IMR-90 (cell line): ENCODE measurements around the gene KCNMA1. TPM values are rescaled to one million over a fixed set of nuclear protein-coding genes. Genes with fewer than 3 reads are reported as not detected.
A peak's percentile ranks its signal among the peaks of the same experiment; 100 is the strongest.

Source experiments
- ATAC-seq: fragments of 200-7000 bp; cut with Tn5 transposase; 2 replicates; pipeline ENCODE4 v1.9.1; 2020; ENCODE audit warnings: low read depth, mild to moderate bottlenecking, moderate library complexity
- BruUV-seq: library from RNA; stranded (reverse); fragments of 400-500 nt; replicated peaks from 2 replicates; lab custom pipeline; 2021; lab: Mats Ljungman, UMichigan
- CTCF ChIA-PET: fragments of 300-600 bp; formaldehyde crosslinking; extraction: SDS; loops from one replicate; lab custom pipeline; 2021; ENCODE audit warnings: antibody characterized with exemption; lab: Yijun Ruan, JAX
- POLR2A ChIA-PET: fragments of 300-600 bp; sonication (Branson Sonifier 250); formaldehyde crosslinking; loops from one replicate; lab custom pipeline; 2022; ENCODE audit warnings: antibody characterized with exemption; ENCODE audit not compliant: unreplicated experiment; lab: Charles Lee
- DNase-seq: peaks from one replicate; pipeline ENCODE4 v3.0.0; 2013
- H2AFZ ChIP-seq: replicated peaks from 2 replicates; pipeline ENCODE3; 2013; ENCODE audit warnings: low read length, mild to moderate bottlenecking; ENCODE audit not compliant: poor library complexity
- H2AK5ac ChIP-seq: 2 replicates; pipeline ENCODE4 v1.6.1; 2013; ENCODE audit warnings: low read depth, low read length, inconsistent platforms
- H2AK9ac ChIP-seq: replicated peaks from 2 replicates; pipeline ENCODE3; 2013; ENCODE audit warnings: mild to moderate bottlenecking, low read depth, low read length, moderate library complexity; ENCODE audit not compliant: poor library complexity
- H2BK120ac ChIP-seq: 2 replicates; pipeline ENCODE4 v1.6.1; 2013; ENCODE audit warnings: low read depth, low read length, inconsistent platforms
- H2BK15ac ChIP-seq: 3 replicates; pipeline ENCODE4 v1.6.1; 2013; ENCODE audit warnings: low read depth, low read length, inconsistent platforms
- H2BK20ac ChIP-seq: 2 replicates; pipeline ENCODE4 v1.6.1; 2013; ENCODE audit warnings: low read depth, mild to moderate bottlenecking, inconsistent platforms, low read length, moderate library complexity
- H2BK5ac ChIP-seq: 2 replicates; pipeline ENCODE4 v1.6.1; 2013; ENCODE audit warnings: mild to moderate bottlenecking, low read depth, low read length, inconsistent platforms; ENCODE audit not compliant: poor library complexity, severe bottlenecking
- H3K14ac ChIP-seq: replicated peaks from 2 replicates; pipeline ENCODE4 v1.6.1; 2013; ENCODE audit warnings: low read depth, low read length, inconsistent platforms
- H3K18ac ChIP-seq: 2 replicates; pipeline ENCODE4 v1.6.1; 2013; ENCODE audit warnings: low read depth, low read length, control low read depth
- H3K23ac ChIP-seq: 2 replicates; pipeline ENCODE4 v1.6.1; 2013; ENCODE audit warnings: low read depth, low read length, inconsistent platforms
- H3K27ac ChIP-seq: 2 replicates; pipeline ENCODE4 v1.5.1; 2013; ENCODE audit warnings: mild to moderate bottlenecking, control low read depth, low read length; ENCODE audit not compliant: insufficient read depth
- H3K27me3 ChIP-seq: 2 replicates; pipeline ENCODE4 v1.6.1; 2013; ENCODE audit warnings: low read length; ENCODE audit not compliant: control insufficient read depth, insufficient read depth
- H3K36me3 ChIP-seq: 2 replicates; pipeline ENCODE4 v1.6.1; 2013; ENCODE audit warnings: low read length, mixed read lengths; ENCODE audit not compliant: control insufficient read depth, insufficient read depth
- H3K4ac ChIP-seq: 2 replicates; pipeline ENCODE4 v1.6.1; 2013; ENCODE audit warnings: low read depth, low read length, inconsistent platforms
- H3K4me1 ChIP-seq: 2 replicates; pipeline ENCODE4 v1.6.1; 2013; ENCODE audit warnings: low read length, mixed read lengths; ENCODE audit not compliant: control insufficient read depth, insufficient read depth
- H3K4me2 ChIP-seq: 2 replicates; pipeline ENCODE4 v1.6.1; 2013; ENCODE audit warnings: low read depth, mild to moderate bottlenecking, control low read depth, low read length, moderate library complexity
- H3K4me3 ChIP-seq: 2 replicates; pipeline ENCODE4 v1.5.1; 2013; ENCODE audit warnings: low read depth, mild to moderate bottlenecking, control low read depth, low read length, moderate library complexity; ENCODE audit not compliant: insufficient read depth
- H3K56ac ChIP-seq: 2 replicates; pipeline ENCODE4 v1.6.1; 2013; ENCODE audit warnings: low read length, inconsistent platforms; ENCODE audit not compliant: insufficient read depth; ENCODE audit errors: extremely low read depth
- H3K79me1 ChIP-seq, 2 experiments: 2 replicates each; pipeline ENCODE4 v1.6.1; 2013; ENCODE audit warnings: low read length in 2 of 2, inconsistent platforms in 1 of 2, low read depth in 1 of 2
- H3K9ac ChIP-seq: 2 replicates; pipeline ENCODE4 v1.6.1; 2013; ENCODE audit warnings: low read depth, low read length, control low read depth
- H3K9me1 ChIP-seq: 2 replicates; pipeline ENCODE4 v1.6.1; 2013; ENCODE audit warnings: low read length, inconsistent platforms; ENCODE audit not compliant: insufficient read depth
- H3K9me3 ChIP-seq: 2 replicates; pipeline ENCODE4 v1.6.1; 2013; ENCODE audit warnings: low read length; ENCODE audit not compliant: control insufficient read depth, insufficient read depth
- H4K20me1 ChIP-seq: 2 replicates; pipeline ENCODE4 v1.6.1; 2013; ENCODE audit warnings: low read length, inconsistent platforms; ENCODE audit not compliant: insufficient read depth
- H4K5ac ChIP-seq: 2 replicates; pipeline ENCODE4 v1.6.1; 2013; ENCODE audit warnings: mild to moderate bottlenecking, low read depth, low read length, control low read depth
- H4K8ac ChIP-seq, 2 experiments: 2 replicates each; pipeline ENCODE4 v1.6.1; 2013; ENCODE audit warnings: low read depth in 2 of 2, low read length in 2 of 2, control low read depth in 1 of 2, inconsistent platforms in 1 of 2
- H4K91ac ChIP-seq: 2 replicates; pipeline ENCODE4 v1.6.1; 2013; ENCODE audit warnings: low read depth, low read length, inconsistent platforms; ENCODE audit not compliant: insufficient read depth
- MAZ ChIP-seq: IDR thresholded peaks from 2 replicates; pipeline ENCODE4 v1.6.1; 2012; ENCODE audit warnings: low read depth, mild to moderate bottlenecking, low read length, improper control_type of control experiment, moderate library complexity, borderline replicate concordance
- WGBS, 2 experiments: methylation state at CpG; one replicate each; pipeline versions ENCODE4 v1.1.5 to v1.1.7; 2013; ENCODE audit warnings: missing lambda C conversion rate in 2 of 2; ENCODE audit not compliant: insufficient read length in 1 of 2; ENCODE audit errors: extremely low coverage in 2 of 2; 5-methylcytosine and 5-hydroxymethylcytosine counted together
- dilution Hi-C: fragments of 300-500 bp; cut with HindIII; formaldehyde crosslinking; loops from one replicate; pipeline ENCODE4 v1.14.3; 2018; ENCODE audit warnings: low sequenced_read_pairs; ENCODE audit not compliant: unreplicated experiment
- in situ Hi-C: fragments of 300-500 bp; cut with MboI; formaldehyde crosslinking; loops from 3 replicates; pipeline ENCODE4 v1.14.3; 2019; ENCODE audit warnings: low sequenced_read_pairs, inconsistent platforms, mixed read lengths
- intact Hi-C: fragments of 100-400 bp; cut with micrococcal nuclease; formaldehyde crosslinking; loops from 2 replicates; pipeline ENCODE4 v1.10.0; 2022
- polyA plus RNA-seq, 3 experiments: library from polyadenylated mRNA; depleted of rRNA; stranded (reverse); fragments of >200 nt; gene quantifications; 2 replicates each; pipeline ENCODE4 v1.2.3, GENCODE V29; 2012; ENCODE audit warnings: low replicate concordance in 1 of 3
- total RNA-seq: library from RNA; depleted of rRNA; stranded (reverse); fragments of >200 nt; gene quantifications from 2 replicates; pipeline ENCODE4 v1.2.3, GENCODE V29; 2012
- TF ChIP-seq, protein P1 (sequence below): conservative IDR thresholded peaks from 2 replicates; pipeline ENCODE4 v1.5.1; 2012; ENCODE audit warnings: mild to moderate bottlenecking, low read depth, low read length, improper control_type of control experiment

The KCNMA1 gene
- total and polyA plus RNA-seq, 2 of the 4 experiments (the other 2 are of a cell fraction): 25.6 to 29.6 TPM

DNA sequence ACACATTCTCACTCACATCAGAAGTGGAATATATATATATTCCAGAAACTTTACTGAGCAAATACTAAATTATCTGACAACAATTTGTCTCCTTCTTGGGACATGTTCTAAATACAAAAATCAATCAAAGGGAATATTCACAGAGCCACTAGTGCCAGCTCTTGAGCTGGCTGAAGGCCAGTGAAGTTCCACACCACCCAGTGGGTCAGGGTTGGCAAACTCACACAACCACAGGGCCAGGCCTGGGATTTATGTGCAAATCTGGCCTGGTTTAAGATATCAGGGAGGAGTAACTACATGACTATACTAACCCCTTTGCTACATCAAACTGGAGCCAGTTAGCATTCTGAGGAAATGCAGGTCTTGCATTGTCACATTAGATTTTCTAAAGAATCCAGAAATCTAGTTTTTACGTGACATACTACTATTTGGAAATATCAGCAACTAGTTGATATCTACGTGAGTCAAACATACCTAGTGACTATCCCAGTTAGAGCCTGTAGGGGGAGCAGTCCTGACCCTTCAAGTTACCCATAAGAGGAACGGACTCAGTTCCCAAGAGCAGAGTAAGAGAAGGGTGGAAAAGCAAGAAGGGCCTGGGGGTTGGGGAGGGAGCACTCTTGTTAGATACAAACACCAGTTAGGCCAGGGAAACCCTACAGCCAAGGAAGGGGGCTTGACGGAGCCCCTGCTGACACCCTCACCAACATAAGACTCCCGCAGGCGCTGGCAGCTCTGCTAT lies 600.4 kb downstream of the KCNMA1 start:
- H3K9me1 ChIP-seq: 0 out of 2 replicates have a peak, but pooled peaks cover 6% of the 10 kb centered on the region
- H2AK9ac ChIP-seq: no peak overlapping the region
- WGBS, 2 experiments: no CpG with 5 or more reads among the region's 6 CpGs
- in situ Hi-C loops (no loop called here), intact Hi-C loops (no loop called here), dilution Hi-C loops (no loop called here)
- no peak overlapping the region for H3K4me2 ChIP-seq
- no peak overlapping the region for H4K8ac ChIP-seq
- H3K14ac ChIP-seq: no peak overlapping the region
- H2BK120ac ChIP-seq: no peak overlapping the region
- no peaks in the 10 kb centered on the region for H3K9me3 ChIP-seq
- H3K18ac ChIP-seq: no peak overlapping the region
- H3K27ac ChIP-seq: no peak overlapping the region
- ATAC-seq (no peak), DNase-seq (no peak)
- H2BK5ac ChIP-seq: no peak overlapping the region
- no peak overlapping the region for H3K9ac ChIP-seq
- no peak overlapping the region for H3K4me3 ChIP-seq
- H2AK5ac ChIP-seq: no peak overlapping the region
- H4K91ac ChIP-seq: no peak overlapping the region
- no peaks in the 10 kb centered on the region for H4K20me1 ChIP-seq
- H3K4ac ChIP-seq: no peak overlapping the region
- no peak overlapping the region for H3K56ac ChIP-seq
- POLR2A ChIA-PET: no interaction called here
- no TSS peak for BruUV-seq
- H2BK20ac ChIP-seq: no peak overlapping the region
- CTCF ChIA-PET: no interaction called here
- no peaks in the 10 kb centered on the region; the same call in 1 of the 2 replicates for H3K27me3 ChIP-seq
- H3K23ac ChIP-seq: no peak overlapping the region
- no peak for TF ChIP-seq MAZ
- TF ChIP-seq, protein P1, sequence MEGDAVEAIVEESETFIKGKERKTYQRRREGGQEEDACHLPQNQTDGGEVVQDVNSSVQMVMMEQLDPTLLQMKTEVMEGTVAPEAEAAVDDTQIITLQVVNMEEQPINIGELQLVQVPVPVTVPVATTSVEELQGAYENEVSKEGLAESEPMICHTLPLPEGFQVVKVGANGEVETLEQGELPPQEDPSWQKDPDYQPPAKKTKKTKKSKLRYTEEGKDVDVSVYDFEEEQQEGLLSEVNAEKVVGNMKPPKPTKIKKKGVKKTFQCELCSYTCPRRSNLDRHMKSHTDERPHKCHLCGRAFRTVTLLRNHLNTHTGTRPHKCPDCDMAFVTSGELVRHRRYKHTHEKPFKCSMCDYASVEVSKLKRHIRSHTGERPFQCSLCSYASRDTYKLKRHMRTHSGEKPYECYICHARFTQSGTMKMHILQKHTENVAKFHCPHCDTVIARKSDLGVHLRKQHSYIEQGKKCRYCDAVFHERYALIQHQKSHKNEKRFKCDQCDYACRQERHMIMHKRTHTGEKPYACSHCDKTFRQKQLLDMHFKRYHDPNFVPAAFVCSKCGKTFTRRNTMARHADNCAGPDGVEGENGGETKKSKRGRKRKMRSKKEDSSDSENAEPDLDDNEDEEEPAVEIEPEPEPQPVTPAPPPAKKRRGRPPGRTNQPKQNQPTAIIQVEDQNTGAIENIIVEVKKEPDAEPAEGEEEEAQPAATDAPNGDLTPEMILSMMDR: 0 out of 2 replicates have a peak, but pooled peaks have one; percentile 28
- H2BK15ac ChIP-seq: no peak overlapping the region
- H3K79me1 ChIP-seq: no peaks in the 10 kb centered on the region
- H3K36me3 ChIP-seq: no peaks in the 10 kb centered on the region
- no peak overlapping the region for H2AFZ ChIP-seq
- no peak overlapping the region for H4K5ac ChIP-seq
- H3K4me1 ChIP-seq: no peaks in the 10 kb centered on the region
